CD4-positive, alpha-beta T cell treated with Interferon gamma for 1 hour (primary cell): Measurements from ENCODE around the gene CAMSAP2.

Experiments
- DNase-seq: peaks from one replicate; pipeline ENCODE4 v3.0.0-alpha.2; 2020

The CAMSAP2 gene

DNA sequence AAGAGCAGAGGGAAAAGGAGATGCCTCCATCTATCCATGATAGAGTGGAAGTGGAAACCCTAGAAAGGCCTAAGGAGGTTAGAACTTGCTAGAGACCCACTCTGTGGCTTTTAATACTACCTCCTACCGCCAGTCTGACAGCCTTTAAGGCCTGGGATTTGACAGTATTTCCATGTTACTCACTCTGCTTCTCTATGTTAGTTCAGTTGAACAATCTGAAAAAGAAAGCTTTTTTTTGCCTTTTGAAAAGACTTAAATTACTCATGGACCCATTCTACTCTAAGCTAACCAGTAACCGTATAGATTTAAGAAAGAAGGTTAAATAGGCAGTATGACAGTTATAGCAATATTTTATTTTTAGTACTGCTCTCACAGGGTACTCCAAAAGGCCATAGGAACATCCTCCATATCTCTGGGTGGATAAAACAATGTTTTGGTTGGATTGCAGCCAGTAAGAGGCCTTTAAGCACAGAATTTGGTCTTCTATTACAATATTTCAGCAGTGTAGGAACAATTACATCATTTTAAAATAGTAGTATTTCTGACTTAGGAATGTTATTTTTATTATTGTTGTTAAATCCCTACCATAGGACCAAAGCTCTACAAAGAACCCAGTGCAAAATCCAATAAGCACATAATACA lies 118.1 kb downstream of the CAMSAP2 start:
- no peak for DNase-seq

DNA sequence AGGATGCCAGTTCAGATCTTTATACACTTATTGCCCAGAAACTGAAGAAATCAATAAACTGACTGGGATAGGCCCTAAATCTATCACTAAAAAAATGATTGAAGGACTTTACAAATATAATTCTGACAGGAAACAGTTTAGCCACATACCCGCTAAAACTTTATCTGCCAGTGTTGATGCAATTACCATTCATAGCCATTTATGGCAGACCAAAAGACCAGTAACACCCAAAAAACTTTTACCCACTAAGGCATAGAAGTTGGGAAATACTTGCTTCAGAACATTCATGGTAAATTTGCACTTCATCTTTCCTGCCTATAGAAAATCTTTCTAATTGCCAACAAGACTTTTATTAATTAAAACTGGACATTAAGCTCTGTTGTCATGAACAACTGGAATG lies 119.1 kb downstream of the CAMSAP2 start:
- no peak for DNase-seq

DNA sequence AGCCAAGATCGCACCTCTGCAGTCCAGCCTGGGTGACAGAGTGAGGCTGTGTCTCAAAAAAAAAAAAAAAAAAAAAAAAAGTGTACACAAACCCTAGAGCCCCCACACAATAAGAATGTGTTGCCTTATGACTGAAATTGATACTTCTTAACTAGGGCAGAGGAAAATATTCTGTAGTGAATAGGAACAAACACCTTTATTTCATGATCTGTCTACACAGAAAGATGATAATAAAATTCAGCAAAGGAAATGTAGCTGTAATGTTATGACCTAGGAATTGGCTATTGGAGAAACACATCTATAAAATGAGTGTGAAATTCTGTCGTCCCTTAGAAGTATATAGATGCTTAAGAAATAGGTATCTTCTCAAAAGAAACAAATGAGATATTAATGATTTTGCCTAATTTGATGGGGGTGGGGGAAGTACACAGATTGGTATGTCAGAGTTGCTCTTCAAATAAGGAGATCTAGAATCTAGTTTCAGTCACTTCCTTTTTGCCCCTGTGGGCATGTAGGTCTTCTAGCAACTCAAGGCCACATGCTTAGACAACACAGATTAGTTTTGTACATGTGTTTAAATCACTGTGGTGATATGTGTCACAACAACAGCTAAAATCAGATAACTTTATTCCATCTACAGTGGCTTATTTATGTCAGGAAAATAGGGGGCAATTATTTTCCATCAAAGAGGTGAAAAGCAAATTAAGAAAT lies 123.4 kb downstream of the CAMSAP2 start:
- no peak for DNase-seq

DNA sequence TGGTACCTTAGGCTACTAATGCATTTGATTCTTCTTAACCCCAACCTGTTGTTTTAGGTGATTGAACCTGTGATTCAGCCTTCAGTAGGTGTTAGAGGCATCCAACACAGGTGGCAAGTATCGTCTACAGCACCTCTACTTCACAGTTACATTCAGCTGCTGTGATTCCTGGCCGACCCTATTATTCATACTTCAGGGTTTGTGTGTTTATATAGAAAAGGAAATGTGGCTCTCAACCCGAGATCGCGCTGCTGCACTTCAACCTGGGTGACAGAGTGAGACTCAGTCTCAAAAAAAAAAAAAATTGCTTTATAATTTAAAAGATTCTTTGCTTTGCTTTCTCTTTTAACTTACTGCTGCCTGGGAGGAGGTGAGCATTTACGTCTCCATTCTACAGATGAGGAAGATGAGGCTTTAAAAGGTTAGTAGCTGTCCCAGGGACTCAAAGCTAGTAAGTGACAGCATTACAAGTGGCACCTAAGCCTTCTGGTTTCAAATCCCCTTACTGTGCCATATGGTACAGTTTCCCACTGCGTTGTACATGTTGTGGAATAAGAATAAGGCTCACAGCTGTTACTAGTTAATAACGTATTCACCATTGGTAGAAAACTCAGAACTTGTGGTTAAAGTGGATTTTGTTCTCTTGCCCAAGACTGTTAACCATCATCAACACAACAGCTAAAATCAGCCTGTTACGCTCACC lies 124.2 kb downstream of the CAMSAP2 start:
- DNase-seq, result no peak

DNA sequence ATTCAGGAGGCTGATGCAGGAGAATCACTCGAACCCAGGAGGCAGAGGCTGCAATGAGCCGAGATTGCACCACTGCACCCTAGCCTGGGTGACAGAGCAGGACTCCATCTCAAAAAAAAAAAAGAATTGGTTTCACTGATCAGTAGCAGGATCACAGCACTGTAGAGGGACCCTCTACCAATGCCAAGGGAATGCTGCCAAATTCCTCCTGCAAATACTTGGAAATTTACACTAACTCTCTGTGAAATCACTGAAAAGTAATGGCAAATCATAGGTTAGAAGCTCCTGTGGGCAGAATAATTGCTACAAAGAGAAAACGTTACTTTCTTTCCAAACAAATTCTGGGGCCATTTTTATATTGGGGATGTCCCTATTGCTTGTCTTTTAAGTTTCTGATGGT lies 127.4 kb downstream of the CAMSAP2 start:
- no peak for DNase-seq

DNA sequence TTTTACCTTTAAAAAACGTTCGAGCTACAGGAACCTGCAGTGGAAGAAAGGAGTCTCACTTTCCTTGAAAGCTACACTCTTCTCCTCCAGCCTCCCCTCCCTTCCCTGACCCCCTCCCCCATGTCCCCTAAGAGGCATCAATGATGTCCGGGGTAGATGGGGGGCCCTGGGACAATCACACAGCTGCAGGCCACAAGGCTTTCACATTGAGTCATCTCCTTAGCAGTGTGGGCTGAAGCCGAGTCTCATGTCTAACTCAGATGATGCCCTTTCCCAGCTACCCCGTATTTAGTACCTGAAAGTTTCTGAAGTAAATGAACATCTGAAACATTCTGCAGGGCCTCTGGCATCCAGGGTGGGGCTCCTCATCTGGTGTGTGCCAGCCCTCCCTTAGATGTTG lies 127.8 kb downstream of the CAMSAP2 start:
- DNase-seq, result no peak

DNA sequence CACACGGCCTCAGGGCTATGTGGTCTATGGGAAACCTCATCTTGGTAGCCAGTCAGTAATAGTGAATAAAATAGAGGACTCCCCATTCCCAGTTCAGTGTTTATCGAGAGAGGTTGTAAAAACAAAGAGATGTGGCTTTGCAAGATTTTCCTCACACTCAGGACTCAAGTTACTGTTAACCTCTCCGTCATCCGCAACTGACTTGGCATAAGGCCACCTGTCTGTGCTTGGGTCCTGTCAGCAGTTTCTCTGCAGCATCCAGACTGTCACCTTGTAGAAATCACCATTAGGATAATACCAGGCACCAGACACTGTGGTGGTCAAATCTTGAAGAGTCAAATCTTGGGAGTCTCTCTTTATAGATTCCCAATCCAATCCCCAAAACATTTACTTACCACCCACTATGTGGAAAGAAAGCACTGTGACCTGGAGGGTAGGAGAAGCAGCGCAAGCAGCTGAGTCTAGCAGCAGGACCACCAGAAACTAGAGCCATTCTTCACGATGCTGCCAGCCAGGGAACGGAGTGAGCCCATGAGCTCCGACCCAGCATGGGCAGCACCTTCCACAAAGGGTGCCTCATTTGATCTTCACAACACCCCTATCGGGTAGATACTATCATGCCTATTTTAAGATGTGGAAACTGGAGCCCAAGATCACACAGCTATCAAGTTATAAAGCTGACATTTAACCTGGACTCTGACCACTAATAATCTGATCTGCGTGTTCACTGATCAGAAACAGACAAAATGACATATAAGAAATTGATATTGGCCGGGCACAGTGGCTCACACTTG lies 128.5 kb downstream of the CAMSAP2 start:
- no peak for DNase-seq

DNA sequence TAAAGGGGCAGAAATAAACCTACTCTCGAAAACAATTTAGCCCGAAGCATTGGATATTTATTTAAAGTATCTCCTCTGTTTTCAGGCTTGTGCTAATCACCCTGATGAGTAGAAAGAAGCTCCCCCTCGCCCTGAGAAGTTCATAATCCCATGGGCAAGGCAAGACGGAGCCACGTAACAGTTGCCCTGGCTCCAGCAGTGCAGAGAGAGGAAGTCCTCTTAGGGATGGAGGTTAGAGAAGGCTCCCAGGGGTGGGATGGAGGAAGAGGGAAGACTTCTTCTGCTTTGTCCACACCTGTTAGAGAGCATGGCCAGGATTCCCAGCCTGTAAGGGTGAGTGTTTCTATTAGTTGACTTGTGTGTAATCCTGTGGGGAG lies 130.7 kb downstream of the CAMSAP2 start:
- no peak for DNase-seq

DNA sequence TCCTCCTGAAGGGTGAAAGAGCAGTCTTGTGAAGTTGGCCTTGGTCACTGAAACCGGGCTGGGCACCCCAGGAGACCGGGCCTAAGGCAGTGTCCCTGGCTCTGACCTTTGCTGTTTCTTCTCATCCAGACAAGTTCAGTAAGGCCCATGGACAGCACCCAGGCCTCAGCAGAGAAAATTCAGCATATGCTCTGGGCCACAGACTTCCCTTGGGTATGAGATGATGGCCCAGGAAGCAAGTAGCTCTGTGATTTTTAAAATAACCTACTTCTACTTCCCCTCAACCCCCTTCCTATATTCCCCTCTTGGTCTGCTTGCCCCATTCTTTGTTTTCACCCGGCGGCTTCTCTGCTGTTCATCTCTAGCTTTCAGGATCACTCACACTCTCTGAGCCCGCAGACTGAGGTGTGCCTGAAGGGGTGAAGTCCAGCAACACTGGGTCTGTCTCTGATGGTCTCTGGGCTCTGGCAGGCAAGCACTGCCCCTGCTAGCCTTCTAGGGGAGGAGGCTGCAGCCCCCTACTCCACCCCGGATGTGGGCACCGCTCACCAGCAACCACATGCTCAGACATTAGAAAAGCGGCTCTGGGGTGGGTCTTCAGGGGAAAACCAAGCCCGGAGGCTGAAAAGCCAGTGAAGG lies 131.2 kb downstream of the CAMSAP2 start:
- no peak for DNase-seq

DNA sequence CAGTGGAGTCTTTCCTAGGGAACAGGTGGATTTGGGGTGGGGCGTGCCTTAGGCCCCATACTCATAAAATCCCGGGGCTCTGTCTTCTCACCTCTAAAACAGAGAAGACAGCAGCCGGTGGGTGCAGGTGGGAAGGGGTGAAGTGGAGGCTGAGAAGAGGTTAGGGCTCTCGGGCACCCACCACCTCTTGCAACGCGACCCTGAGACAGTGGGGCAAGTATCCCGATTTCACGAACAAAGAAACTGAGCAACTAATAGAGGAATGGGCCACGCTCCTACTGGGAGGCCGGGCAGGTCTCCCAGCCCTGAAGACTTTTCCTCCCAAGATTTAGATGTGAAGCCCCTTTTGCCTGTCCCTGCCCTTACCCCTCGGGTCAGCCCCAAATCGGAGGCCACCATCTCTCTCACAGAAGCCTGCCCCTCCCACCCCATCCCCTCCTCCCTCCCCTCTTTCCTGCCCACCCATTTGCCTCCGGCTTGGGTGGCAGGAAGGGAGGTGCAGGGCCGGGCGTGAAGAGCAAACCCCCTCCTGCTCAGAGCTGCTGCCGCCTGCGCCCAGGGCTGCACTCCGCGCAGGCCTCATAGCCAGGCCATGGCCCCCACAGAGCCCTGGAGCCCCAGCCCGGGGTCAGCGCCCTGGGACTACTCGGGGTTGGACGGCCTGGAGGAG lies 133.9 kb downstream of the CAMSAP2 start, which contains the start of gene GPR25:
GPR25 (plus strand) TSS at position 536 of the 670 bp plus-strand sequence; CDS start at position 593, 57 bp downstream.
- no peak for DNase-seq

DNA sequence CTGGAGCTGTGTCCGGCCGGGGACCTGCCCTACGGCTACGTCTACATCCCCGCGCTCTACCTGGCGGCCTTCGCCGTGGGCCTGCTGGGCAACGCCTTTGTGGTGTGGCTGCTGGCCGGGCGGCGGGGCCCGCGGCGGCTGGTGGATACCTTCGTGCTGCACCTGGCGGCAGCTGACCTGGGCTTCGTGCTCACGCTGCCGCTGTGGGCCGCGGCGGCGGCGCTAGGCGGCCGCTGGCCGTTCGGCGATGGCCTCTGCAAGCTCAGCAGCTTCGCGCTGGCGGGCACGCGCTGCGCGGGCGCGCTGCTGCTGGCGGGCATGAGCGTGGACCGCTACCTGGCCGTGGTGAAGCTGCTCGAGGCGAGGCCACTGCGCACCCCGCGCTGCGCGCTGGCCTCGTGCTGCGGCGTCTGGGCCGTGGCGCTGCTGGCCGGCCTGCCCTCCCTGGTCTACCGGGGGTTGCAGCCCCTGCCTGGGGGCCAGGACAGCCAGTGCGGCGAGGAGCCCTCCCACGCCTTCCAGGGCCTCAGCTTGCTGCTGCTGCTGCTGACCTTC lies 134.5 kb downstream of the CAMSAP2 start:
- DNase-seq, result no peak

DNA sequence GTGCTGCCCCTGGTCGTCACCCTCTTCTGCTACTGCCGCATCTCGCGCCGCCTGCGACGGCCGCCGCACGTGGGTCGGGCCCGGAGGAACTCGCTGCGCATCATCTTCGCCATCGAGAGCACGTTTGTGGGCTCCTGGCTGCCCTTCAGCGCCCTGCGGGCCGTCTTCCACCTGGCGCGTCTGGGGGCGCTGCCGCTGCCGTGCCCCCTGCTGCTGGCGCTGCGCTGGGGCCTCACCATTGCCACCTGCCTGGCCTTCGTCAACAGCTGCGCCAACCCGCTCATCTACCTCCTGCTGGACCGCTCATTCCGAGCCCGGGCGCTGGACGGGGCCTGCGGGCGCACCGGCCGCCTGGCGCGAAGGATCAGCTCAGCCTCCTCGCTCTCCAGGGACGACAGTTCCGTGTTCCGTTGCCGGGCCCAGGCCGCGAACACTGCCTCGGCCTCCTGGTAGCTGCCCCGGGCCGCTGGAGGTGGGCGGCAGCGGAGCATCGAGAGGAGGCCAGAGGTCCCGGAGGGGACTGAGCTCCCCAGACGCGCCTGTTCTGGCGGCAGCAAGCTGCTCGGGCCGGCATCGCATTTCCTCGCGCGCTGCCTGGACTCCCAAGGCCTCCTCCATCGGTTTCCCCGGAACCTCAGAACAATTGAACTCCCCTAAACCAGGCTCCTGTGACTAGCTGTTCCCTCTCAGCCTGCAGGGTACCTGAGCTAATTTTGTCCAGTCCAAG lies 135.1 kb downstream of the CAMSAP2 start:
- DNase-seq, result no peak

DNA sequence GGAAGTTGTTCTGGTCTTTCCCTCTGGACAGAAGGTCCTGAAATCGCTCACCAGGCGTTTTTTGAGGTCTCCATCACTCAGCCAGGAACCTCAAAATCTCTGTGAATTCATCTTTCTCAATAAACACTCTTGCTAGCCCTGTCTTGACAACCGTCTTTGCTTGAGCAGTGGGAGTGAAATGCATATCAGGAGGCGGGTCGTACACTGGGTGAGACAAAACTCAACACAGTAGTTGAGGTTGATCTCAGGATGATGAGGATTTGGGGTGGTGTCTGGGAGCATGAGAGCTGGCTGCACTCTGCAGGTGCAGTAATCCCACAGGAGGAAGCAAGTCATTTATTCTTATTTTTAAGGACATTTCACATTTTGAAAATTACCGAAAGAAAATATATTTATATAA lies 136.0 kb downstream of the CAMSAP2 start:
- DNase-seq, result no peak

DNA sequence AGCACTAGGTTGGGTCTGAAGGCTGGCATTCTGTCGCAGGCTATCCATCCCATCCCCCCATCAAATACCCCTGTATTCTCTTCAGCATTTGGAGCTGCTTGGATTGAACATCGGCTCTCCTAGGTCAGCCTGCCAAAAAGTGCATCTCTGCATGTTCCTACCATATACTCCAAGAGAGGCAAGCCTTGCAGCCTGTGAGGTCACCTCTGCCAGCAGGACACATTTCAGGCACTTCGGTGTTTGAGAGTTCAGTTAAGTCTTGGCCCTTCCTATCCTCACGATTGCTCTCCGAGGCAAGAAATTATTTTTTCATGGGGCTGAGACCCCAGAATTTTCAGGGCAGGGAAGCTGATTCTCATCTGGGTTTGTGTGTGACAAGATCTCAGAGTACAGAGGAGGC lies 136.7 kb downstream of the CAMSAP2 start:
- DNase-seq, result no peak

DNA sequence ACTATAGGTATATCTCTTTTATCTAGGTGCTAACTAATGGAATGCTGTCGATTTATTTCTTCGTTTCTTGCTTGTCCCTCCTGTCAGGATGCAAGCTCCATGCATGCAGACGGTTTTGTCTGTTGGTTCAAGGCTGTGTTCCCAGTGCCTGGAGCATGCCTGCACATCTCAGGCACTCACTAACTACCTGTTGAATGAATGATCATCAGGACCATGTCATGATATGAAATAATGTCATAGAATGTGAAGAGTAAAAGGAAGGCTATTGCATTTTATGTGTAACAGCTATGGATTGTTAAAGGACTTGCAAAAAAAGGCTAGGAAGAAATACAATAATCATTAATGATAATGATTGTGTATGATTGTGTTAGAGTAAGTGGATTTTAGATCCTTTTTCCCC lies 138.3 kb downstream of the CAMSAP2 start:
- no peak for DNase-seq

DNA sequence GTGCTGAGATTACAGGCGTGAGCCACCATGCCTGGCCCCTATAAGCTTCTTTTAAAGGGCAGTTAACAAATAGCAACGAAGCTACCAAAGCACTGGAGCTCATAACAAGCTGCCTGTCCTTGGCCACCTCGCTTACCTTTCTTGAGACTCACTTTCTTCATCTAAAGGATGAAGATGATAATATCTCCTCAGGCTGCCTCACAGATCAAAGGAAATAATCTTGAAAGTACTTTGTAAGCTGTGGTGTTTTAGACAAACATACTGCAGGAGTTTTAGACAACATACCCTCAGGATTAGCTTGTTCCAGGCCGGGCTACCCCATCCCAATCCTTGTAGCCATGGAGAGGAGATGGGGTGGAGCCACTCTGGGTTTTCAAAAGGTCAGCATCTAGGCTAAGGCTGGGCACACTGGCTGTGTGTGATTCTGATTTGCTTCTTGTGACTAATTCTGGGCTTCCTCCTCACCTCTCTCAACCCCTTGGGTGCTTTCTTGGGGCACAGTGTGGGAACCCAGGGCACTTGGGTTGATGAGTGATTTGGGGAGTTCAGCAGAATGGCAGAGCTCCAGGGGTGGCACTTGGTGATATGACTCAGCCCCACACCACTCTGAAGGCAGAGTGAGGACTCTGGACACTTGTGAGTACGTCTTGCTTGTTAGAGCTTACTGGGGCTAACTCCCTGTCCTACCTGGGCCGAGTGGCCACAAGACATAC lies 139.3 kb downstream of the CAMSAP2 start:
- no peak for DNase-seq

DNA sequence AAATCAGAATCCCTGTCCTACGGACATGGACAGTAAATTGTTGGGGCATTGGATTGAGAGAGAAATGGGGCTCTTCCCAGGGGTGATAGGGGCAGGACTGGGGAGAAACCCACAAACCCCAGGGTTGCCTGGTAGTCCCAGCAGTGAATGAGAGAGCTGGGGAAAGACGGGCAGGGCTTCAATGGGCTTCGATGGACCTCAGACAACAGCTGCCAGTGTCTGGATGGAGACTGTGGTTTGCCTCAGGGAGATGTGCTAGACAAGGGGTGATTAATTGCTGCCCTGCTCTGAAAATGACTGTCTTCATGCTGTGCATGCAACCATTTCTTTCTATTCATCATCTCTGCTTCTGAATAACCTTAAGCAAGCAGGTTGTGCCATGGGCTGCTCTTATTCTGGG lies 141.5 kb downstream of the CAMSAP2 start:
- DNase-seq, result no peak

DNA sequence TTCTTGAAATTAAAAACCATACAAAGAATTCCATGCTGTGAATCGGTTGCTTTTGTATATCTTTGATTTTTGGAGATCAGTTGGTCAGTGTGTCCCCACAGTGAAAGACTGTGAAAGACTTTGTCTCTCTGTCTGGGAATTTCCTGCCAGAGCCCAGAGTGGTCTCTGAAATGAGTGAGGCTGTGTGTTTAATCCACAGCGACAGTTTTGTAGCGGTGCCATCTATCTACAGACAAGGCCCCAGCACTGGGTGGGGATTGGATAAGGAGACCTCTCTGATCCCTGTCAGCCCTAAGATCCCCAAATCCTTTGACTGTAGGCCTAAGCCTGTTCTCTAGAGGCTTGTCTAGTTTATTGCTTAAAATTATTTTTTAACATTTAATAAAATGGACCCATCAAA lies 144.4 kb downstream of the CAMSAP2 start:
- DNase-seq, result no peak

DNA sequence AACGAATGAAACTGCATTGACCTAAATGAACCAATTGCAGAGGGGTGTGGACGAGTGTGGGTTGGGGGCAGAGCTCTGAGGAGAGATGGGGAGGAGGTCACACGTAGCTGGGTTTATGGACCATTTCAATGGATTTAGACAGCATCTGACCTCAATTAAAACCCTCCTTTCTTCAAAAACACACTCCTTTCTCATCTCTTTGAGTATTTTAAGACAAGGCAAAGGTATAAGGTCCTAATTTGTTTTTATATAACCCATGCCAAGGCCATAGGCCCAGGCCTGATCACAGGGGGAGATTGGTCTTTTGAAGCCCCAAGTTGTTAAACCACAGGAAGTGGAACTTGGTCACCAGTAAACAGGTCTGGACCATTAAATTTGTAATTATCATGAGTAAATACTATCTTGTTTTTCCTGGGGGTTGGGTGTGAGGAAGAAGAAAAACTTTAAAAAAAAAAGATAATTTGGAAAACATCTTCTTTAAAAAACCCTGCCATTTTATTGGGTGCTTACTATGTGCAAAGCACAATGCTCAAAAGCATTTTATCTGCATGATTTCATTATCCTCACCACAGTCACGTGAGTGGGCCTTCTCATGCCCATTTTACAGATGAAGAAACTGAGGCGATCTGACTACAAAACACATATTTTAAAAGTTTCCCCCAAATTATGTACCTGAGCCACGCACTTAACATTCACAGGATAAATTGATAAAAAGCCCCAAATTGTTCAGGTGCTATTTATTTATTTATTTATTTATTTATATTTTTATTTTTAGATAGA lies 147.1 kb downstream of the CAMSAP2 start:
- DNase-seq, result no peak

DNA sequence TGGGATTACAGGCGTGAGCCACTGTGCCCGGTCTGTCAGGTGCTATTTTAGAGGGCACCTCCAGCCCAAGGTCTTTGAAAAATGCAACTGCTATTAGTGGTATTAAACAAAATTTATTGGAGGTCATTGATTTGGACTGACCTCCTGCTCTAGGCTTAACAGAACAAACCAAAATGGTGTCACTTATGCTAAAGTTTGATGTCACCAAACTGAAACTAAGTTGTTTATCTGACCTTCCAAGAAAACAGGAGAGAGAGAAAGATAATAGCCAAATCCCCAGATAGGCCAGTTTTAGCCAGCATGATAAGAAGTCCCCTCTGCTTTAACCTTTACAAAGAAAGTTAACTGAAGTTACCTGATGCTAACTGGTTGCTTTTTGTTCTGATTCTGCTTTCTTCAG lies 147.9 kb downstream of the CAMSAP2 start:
- DNase-seq, result no peak
